ENCODE results near the gene BPIFB6.

Gene BPIFB6

GRCh38 chr20:33006776-33007375 is 24.6 kb upstream of the BPIFB6 start:
- in situ Hi-C loops (cut with HindIII; ENCODE audit: low sequenced_read_pairs), result no loop called here
- no peak for DNase-seq (ENCODE audit: low read depth)
- no peak for TF ChIP-seq CTCF (IDR thresholded peaks at IDR 0.05; ENCODE audit: low read depth, low read length, missing control alignments)
- H3K4me3 ChIP-seq (ENCODE audit: low read depth, low read length), result no peak overlapping the region

- DNase-seq (ENCODE audit: low read depth), result no peak
- TF ChIP-seq CTCF (IDR thresholded peaks at IDR 0.05; ENCODE audit: low read depth, low read length, missing control alignments), result no peak
- in situ Hi-C loops (cut with HindIII; ENCODE audit: low sequenced_read_pairs), result no loop called here
- H3K4me3 ChIP-seq (ENCODE audit: low read depth, low read length), result no peak within 1 kb of the TSS
Measured at GRCh38 chr20:33007376-33008335, 23.8 kb upstream of the BPIFB6 start, which contains the start of gene BPIFB2. Gene BPIFB2 (plus strand): TSS chr20:33007704. CDS start chr20:33008575, 871 bp downstream.

- H3K4me3 ChIP-seq (ENCODE audit: low read depth, low read length), result no peak overlapping the region
- in situ Hi-C loops (cut with HindIII; ENCODE audit: low sequenced_read_pairs), result no loop called here
- no peak for TF ChIP-seq CTCF (IDR thresholded peaks at IDR 0.05; ENCODE audit: low read depth, low read length, missing control alignments)
- no peak for DNase-seq (ENCODE audit: low read depth)
Measured at GRCh38 chr20:33008336-33009213, 22.9 kb upstream of the BPIFB6 start.

GRCh38 chr20:33009214-33010132 is 22.0 kb upstream of the BPIFB6 start:
- in situ Hi-C loops (cut with HindIII; ENCODE audit: low sequenced_read_pairs), result no loop called here
- DNase-seq (ENCODE audit: low read depth), result no peak
- TF ChIP-seq CTCF (IDR thresholded peaks at IDR 0.05; ENCODE audit: low read depth, low read length, missing control alignments), result no peak
- H3K4me3 ChIP-seq (ENCODE audit: low read depth, low read length), result no peak overlapping the region

GRCh38 chr20:33010133-33010504 is 21.3 kb upstream of the BPIFB6 start:
- no peak for DNase-seq (ENCODE audit: low read depth)
- H3K4me3 ChIP-seq (ENCODE audit: low read depth, low read length), result no peak overlapping the region

More at GRCh38 chr20:33010133-33010504, 21.3 kb upstream of the BPIFB6 start:
- in situ Hi-C loops (cut with HindIII; ENCODE audit: low sequenced_read_pairs), result no loop called here
- TF ChIP-seq CTCF (IDR thresholded peaks at IDR 0.05; ENCODE audit: low read depth, low read length, missing control alignments), result no peak
